Activated T-cell treated with anti-CD3 and anti-CD28 coated beads, Interleukin-2, amount 50 U/mL, for 48 hours (primary cell): ENCODE measurements around the gene APPBP2.
"Not testable (repeated sequence)": the region's sequence is repeated elsewhere in the genome, so short reads cannot be mapped to it uniquely, and the experiment has no call there.

Experiments used
- DNase-seq, 2 experiments: peaks; one replicate each; pipeline ENCODE4 v3.0.0-alpha.2; 2020

The APPBP2 gene

DNA sequence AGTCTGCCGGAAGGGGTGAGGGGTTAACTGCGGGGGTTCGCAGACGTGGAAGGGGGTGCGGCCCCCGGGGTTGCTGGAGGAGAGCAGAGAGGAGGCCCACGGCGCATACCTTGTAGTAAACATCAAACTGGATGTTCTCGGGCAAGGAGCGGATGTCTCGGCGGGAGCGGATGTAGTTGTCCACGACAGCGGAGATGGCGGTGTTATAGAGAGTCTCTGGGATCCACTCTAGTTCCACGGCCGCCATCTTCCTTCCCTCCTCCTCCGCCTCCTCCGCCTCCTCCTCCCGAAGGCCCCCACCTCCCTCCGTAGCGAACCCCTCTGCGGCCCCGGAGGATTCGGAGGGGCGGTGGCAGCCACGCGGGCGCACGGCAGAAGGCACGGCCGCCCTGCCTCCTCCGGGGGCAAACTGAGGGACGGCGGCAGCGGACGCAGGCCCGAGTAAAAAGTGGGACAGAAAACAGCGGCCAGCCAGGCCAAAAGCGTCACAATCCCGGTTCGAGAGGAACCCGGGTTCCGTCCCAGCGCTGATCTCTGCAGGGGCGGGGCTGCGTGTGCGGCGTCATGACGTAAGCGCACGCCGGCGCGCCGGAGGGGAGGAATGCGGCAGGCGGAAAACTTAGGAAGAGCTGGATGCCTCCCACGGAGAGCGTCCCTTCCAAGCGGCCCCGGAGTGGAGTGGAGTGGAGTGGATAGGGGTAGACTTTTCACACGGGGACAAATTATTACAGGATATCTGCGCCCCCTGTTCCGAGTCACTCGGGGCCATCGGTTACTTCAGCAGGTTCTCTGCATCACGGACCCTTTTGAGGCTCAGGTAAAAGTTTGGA is at the start of gene APPBP2:
APPBP2 (minus strand) TSS at position 558 of the 830 bp plus-strand sequence; CDS start at position 247, 311 bp downstream.
- DNase-seq: peak; percentile 79 to 83

- DNase-seq: no peak
Observed at GRCh38 chr17:60573236-60574051, 47.4 kb upstream of the APPBP2 start.

GRCh38 chr17:60565233-60565632 is 39.2 kb upstream of the APPBP2 start:
- no peak for DNase-seq

- no peak for DNase-seq
Observed at GRCh38 chr17:60563743-60564142, 37.7 kb upstream of the APPBP2 start.

- no peak for DNase-seq
Observed at GRCh38 chr17:60562421-60562820, 36.4 kb upstream of the APPBP2 start.

GRCh38 chr17:60560860-60561257 is 34.8 kb upstream of the APPBP2 start:
- no peak for DNase-seq

GRCh38 chr17:60559995-60560859 is 34.2 kb upstream of the APPBP2 start:
- no peak for DNase-seq

DNA sequence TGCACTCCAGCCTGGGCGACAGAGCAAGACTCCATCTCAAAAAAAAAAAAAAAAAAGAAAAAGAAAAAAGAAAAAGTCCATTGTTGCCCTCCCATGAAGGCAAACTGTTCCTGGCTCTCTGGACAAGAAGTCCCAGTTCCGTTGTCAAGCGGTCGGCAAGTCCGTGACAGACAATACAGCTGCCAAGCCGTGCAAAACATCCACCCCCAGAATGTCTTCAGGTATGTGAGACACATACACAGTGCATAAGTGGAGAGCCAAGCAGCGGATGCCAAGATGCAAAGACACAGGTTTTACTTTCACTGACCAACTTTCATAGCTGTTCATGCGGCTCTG is 33.6 kb upstream of the APPBP2 start:
- DNase-seq: no peak

- DNase-seq: no peak
Observed at GRCh38 chr17:60557805-60558204, 31.8 kb upstream of the APPBP2 start.

DNA sequence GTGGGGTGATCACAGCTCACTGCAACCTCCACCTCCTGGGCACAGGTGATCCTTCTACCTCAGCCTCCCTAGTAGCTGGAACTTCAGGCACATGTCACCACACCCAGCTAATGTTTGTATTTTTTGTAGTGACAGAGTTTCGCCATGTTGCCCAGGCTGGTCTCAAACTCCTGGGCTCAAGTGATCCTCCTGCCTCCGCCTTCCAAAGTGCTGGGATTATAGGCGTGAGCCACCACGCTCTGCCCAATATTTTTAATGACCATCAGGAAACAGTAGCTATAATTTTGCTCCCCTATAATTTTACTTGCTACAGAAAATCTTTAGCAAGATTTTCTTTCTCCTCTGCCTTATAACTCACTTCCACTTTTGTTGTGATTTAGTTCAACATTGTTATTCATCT is 29.7 kb upstream of the APPBP2 start:
- DNase-seq: no peak

DNA sequence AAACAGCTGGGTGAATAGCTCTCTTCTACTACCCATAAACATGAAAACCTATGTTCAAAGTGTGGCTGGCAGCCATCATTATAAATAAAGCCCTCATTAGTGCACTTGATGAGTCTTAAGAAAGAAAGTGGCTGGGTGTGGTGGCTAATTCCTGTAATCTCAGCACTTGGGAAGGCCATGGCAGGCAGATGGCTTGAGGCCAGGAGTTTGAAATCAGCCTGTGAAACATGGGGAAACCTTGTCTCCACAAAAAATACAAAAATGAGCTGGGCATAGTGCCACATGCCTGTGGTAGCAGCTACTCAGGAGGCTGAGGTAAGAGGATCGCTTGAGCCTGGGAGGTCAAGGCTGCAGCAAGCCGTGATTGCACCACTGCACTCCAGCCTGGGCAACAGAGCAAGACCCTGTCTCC is 28.3 kb upstream of the APPBP2 start:
- DNase-seq: no peak

GRCh38 chr17:60552255-60552654 is 26.2 kb upstream of the APPBP2 start:
- DNase-seq: not testable (repeated sequence)

DNA sequence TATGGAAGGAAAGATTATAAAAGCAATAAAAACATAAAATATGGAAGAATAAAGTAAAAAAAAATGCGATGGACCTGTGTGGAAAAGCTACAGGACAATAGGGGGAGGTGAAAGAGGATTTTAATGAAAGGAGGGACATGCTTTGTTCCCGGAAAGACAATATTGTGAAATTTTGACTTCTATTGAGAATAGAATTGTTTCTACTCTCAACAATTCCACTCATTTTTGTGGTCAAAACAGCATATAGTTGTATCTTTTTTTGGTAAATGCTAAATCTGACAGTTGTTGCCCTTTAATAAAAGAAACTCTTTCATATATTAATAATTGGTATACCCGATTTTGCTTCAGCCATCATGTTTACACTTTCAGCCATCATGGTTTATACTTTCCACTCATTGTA is 22.9 kb upstream of the APPBP2 start:
- DNase-seq: no peak

- no peak for DNase-seq
Observed at GRCh38 chr17:60545465-60546191, 19.6 kb upstream of the APPBP2 start.

DNA sequence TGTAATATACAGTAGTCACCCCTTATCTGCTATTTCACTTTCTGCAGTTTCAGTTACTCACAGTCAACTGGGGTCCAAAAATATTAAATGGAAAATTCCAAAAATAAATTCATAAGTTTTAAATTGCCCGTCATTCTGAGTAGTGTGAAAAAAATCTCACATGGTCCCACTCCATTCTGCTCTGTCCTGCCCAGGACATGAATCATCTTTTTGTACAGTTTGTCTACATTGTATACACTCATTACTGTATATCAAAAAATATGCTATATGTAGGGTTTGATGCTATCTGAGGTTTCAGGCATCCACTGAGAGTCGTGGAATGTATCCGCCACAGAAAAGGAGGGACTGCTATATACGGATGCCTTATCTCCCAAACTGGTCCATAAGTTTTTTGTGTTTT is 16.0 kb upstream of the APPBP2 start:
- no peak for DNase-seq

GRCh38 chr17:60540460-60540859 is 14.4 kb upstream of the APPBP2 start:
- no peak for DNase-seq

DNA sequence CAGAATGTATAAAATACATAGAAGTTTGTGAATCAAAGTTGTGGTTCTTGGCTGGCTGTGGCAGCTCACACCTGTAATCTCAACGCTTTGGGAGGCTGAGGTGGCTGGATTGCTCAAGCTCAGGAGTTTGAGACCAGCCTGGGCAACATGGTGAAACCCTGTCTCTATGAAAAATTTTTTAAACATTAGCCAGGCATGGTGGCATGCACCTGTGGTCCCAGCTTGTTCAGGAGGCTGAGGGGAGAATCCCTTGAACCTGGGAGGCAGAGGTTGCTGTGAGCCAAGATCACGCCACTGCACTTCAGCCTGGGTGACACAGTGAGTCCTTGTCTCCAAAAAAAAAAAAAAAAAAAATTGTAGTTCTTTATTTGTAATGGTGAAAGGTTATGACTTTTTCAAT is 13.8 kb upstream of the APPBP2 start:
- DNase-seq: no peak

DNA sequence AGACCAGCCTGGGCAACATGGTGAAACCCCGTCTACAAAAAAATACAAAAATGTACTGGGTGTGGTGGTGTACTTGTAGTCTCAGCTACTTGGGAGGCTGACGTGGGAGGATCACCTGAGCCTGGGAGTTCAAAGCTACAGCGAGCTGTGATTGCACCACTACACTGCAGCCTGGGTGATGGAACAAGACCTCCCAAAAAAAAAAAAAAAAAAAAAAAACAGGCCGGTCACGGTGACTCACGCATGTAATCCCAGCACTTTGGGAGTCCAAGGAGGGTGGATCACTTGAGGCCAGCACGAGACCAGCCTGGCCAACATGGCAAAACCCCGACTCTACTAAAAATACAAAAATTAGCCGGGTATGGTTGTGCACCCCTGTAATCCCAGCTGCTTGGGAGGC is 12.7 kb upstream of the APPBP2 start:
- DNase-seq: no peak

GRCh38 chr17:60535382-60536279 is 9.6 kb upstream of the APPBP2 start:
- no peak for DNase-seq

DNA sequence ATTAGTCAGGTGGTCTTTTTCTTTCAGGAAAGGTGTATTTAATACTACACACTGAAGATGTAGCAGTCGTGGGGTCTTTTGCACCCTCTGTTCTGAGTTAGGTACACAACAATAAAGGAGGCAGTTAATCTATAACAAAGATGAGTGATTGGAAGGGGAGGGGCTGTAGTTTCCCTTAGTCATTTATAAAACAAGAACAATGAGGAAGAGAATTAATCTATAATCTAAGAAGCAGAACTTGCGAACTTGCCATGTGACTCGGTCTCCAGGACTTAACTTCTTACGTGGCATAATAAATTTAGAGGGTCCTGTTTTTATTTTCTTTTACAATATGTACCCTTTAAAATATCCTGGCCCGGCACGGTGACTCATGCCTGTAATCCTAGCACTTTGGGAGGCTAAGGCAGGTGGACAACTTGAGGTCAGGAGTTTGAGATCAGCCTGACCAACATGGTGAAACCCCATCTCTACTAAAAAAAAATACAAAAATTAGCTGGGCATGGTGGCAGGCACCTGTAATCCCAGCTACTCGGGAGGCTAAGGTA is 8.6 kb upstream of the APPBP2 start:
- DNase-seq: no peak

DNA sequence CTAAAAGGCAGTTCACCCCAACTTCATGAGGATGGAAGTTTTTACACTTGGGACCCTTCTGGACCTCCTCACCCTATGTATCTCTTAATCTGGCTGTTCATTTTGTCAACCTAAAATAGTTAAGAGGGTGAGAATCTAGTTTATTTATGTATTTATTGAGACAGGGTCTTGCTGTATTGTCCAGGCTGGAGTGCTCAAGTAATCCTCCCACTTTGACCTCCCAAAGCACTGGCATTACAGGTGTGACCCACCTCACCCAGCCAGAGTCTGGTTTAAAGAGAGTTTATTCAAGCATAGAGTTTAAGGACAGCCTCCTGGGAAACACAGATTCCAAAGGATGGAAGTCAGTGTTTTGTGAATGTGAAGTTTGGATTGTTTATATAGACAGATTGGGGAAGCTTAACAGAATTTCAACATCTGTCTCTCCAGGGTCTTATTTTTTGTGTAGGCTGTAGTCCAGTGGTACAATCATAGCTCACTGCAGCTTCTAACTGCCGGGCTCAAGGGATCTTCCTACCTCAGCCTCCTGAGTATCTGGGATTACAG is 8.0 kb upstream of the APPBP2 start:
- DNase-seq: no peak
